Transverse colon (tissue), 4 donors: ENCODE results near the gene RRBP1. TPM values are rescaled to one million over a fixed set of nuclear protein-coding genes. Genes with fewer than 3 reads are reported as not detected.

Experiments used
- DNase-seq: peaks from one replicate; pipeline ENCODE4 v3.0.0-alpha.2; 2019
- H3K27ac ChIP-seq, 4 donors: fragments of 200-600 bp; sonication (generic); 2 replicates each; pipeline ENCODE4 v1.5.1; 2016 to 2018; ENCODE audit warnings: inconsistent platforms in 4 of 4
- H3K27me3 ChIP-seq: fragments of 200-600 bp; sonication (generic); 2 replicates; pipeline ENCODE4 v1.5.1; 2017; ENCODE audit warnings: inconsistent platforms
- H3K36me3 ChIP-seq, 4 donors: fragments of 200-600 bp; sonication (generic); 2 replicates each; pipeline ENCODE4 v1.5.1; 2017 to 2019; ENCODE audit warnings: inconsistent platforms in 4 of 4
- H3K4me1 ChIP-seq, 4 donors: fragments of 200-600 bp; sonication (generic); 2 replicates each; pipeline ENCODE4 v1.5.1; 2017 to 2020; ENCODE audit warnings: inconsistent platforms in 4 of 4
- H3K4me3 ChIP-seq, 4 donors: fragments of 200-600 bp; sonication (generic); 1 replicate in 1 of 4; 2 replicates in 3 of 4; pipeline versions ENCODE4 v1.5.1 to v1.6.1; 2017 to 2019; ENCODE audit warnings: inconsistent platforms in 4 of 4
- H3K9me3 ChIP-seq, 2 donors: fragments of 200-600 bp; sonication (generic); 2 replicates each; pipeline ENCODE4 v1.5.1; 2017 to 2019; ENCODE audit warnings: inconsistent platforms in 2 of 2
- CTCF ChIP-seq, 5 experiments: fragments of 200-600 bp in 3 of 5; fragments of 450-650 bp in 2 of 5; sonication (generic) in 3 of 5; IDR thresholded peaks; 1 replicate in 2 of 5; 2 replicates in 3 of 5; pipeline ENCODE4 v1.5.1; 2016 to 2017; ENCODE audit warnings: antibody characterized with exemption in 5 of 5, inconsistent platforms in 3 of 5, mild to moderate bottlenecking in 2 of 5, moderate library complexity in 1 of 5
- EP300 ChIP-seq: sonication (generic); formaldehyde crosslinking; IDR thresholded peaks from one replicate; pipeline ENCODE4 v1.6.1; 2017; ENCODE audit warnings: antibody characterized with exemption, low read depth
- POLR2A ChIP-seq: fragments of 450-650 bp; IDR thresholded peaks from one replicate; pipeline ENCODE4 v1.6.1; 2016; ENCODE audit warnings: antibody characterized with exemption, mild to moderate bottlenecking, moderate library complexity
- POLR2AphosphoS5 ChIP-seq, 3 donors: sonication (generic); formaldehyde crosslinking; IDR thresholded peaks; one replicate each; pipeline ENCODE4 v1.6.1; 2016; ENCODE audit warnings: antibody characterized with exemption in 3 of 3
- WGBS, 2 donors: methylation state at CpG; one replicate each; pipeline ENCODE4 v1.1.5; 2018; ENCODE audit warnings: low coverage in 1 of 2; 5-methylcytosine and 5-hydroxymethylcytosine counted together
- in situ Hi-C, 4 donors: fragments of 200-750 bp; cut with MboI; loops; one replicate each; pipeline versions ENCODE4 v1.15.0 to v1.15.1; 2017; ENCODE audit warnings: low sequenced_read_pairs in 3 of 4, low pct_ligation_motif_present in 1 of 4, low pct_unique_long_range_greater_than_20kb in 1 of 4
- intact Hi-C: fragments of 100-400 bp; cut with DNase I; formaldehyde crosslinking; loops from one replicate; pipeline ENCODE4 v1.15.1; 2023; ENCODE audit warnings: low total_unique reads
- total RNA-seq, 4 donors: library from RNA; depleted of rRNA; stranded (reverse); fragments of >200 nt; gene quantifications; one replicate each; pipeline ENCODE4 v1.1.0, GENCODE V29; 2016

Gene RRBP1
- total RNA-seq, 4 donors from 2014 or later: 219 to 403 (median 288) TPM

- intact Hi-C loops: no loop called here
- peaks cover 0 to 6% (median 3%) of the 10 kb centered on the region in 4 donors for H3K4me1 ChIP-seq
- in situ Hi-C loops: no loop called here
- H3K4me3 ChIP-seq: no peak overlapping the region
- no peak overlapping the region for H3K27ac ChIP-seq
- no peak for TF ChIP-seq POLR2A
- TF ChIP-seq EP300: no peak
- no peak for TF ChIP-seq CTCF (IDR thresholded peaks at IDR 0.05)
- TF ChIP-seq POLR2AphosphoS5 (IDR thresholded peaks at IDR 0.05): no peak
- H3K36me3 ChIP-seq: no peaks in the 10 kb centered on the region
- no peaks in the 10 kb centered on the region for H3K27me3 ChIP-seq
- WGBS, 2 donors: 88 to 95% methylated on average over 4 to 5 of the region's 5 CpGs
- H3K9me3 ChIP-seq: no peaks in the 10 kb centered on the region
- DNase-seq: no peak
Measured at GRCh38 chr20:17723301-17723691, 41.3 kb upstream of the RRBP1 start.

- no peak for TF ChIP-seq CTCF (IDR thresholded peaks at IDR 0.05)
- TF ChIP-seq POLR2AphosphoS5 (IDR thresholded peaks at IDR 0.05): no peak
- TF ChIP-seq EP300: no peak
- TF ChIP-seq POLR2A: no peak
- peak overlapping the region in 1 of 4 donors; percentile 53 for H3K27ac ChIP-seq
- in situ Hi-C loops: no loop called here
- no peak overlapping the region for H3K4me3 ChIP-seq
- H3K36me3 ChIP-seq: no peaks in the 10 kb centered on the region
- no peaks in the 10 kb centered on the region for H3K27me3 ChIP-seq
- no peak for DNase-seq
- 78 to 87% methylated on average over 7 to 14 of the region's 14 CpGs for WGBS, 2 donors
- peaks cover 0 to 6% (median 3%) of the 10 kb centered on the region in 4 donors for H3K4me1 ChIP-seq
- H3K9me3 ChIP-seq: no peaks in the 10 kb centered on the region
- intact Hi-C loops: no loop called here
Measured at GRCh38 chr20:17722493-17723300, 40.7 kb upstream of the RRBP1 start.

- TF ChIP-seq POLR2AphosphoS5 (IDR thresholded peaks at IDR 0.05) (no peak), CTCF (IDR thresholded peaks at IDR 0.05) (peak in 2 of 5 experiments; percentile 10 to 42)
- 45 to 67% methylated on average over 1 to 6 of the region's 6 CpGs for WGBS, 2 donors
- Histone ChIP-seq H3K27ac (peak overlapping the region in 2 of 4 donors; percentile 46 to 53), H3K36me3 (no peaks in the 10 kb centered on the region), H3K9me3 (no peaks in the 10 kb centered on the region), H3K4me1 (peaks cover 0 to 6% (median 3%) of the 10 kb centered on the region in 4 donors), H3K27me3 (no peaks in the 10 kb centered on the region), H3K4me3 (no peak overlapping the region)
- intact Hi-C loops: no loop called here
- DNase-seq: peak; percentile 30
- in situ Hi-C loops: no loop called here
Measured at GRCh38 chr20:17721802-17722486, 39.9 kb upstream of the RRBP1 start.

- no peak for TF ChIP-seq POLR2A
- TF ChIP-seq POLR2AphosphoS5 (IDR thresholded peaks at IDR 0.05): no peak
- TF ChIP-seq CTCF (IDR thresholded peaks at IDR 0.05): no peak
- TF ChIP-seq EP300: no peak
Measured at GRCh38 chr20:17720755-17721154, 38.7 kb upstream of the RRBP1 start.

More at GRCh38 chr20:17720755-17721154, 38.7 kb upstream of the RRBP1 start:
- Histone ChIP-seq H3K36me3 (no peaks in the 10 kb centered on the region), H3K9me3 (no peaks in the 10 kb centered on the region), H3K27me3 (no peaks in the 10 kb centered on the region), H3K27ac (no peak overlapping the region), H3K4me1 (peaks cover 0 to 6% (median 3%) of the 10 kb centered on the region in 4 donors), H3K4me3 (no peak overlapping the region)
- WGBS, 2 donors: 73 to 79% methylated on average over 4 of the region's 4 CpGs
- intact Hi-C loops: no loop called here
- in situ Hi-C loops: no loop called here
- DNase-seq: no peak
